ENCODE results near the gene CCDC171. TPM values are rescaled to one million over a fixed set of nuclear protein-coding genes. Genes with fewer than 3 reads are reported as not detected.

The CCDC171 gene
- total RNA-seq, 5 donors from 2014 or later (not counting 1 experiment from before 2014, with no cell fraction given): 0.79 to 1.7 (median 1.4) TPM

DNA sequence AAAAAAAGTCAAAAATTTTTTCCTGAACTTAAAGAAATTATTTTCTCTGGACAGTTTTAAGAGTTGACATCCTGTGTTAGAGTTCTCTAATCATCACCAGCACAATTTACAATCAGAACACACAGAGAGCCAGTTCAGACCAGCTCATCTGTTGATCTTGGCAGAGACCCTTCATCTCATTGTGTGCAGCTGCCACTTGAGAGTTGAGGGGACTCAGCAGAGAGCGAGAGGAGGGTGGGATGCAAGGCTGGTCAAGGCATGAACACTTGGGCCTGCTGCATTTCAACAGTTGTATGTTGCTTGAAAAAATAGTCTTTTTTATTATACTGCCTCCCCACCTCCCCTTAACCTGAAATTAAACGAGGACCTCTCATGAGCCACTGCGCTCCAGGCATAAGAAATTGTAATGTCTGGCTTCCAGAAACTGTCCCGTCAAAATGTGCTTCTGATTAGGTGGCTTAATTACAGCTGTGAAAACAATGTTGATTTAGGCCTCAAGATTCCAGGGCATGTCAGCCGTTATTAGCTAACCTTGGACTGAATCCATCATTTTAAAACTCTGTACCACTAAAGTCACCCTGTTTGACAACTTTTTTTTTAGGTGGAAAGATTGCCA, 383.6 kb downstream of the CCDC171 start:
- no peaks in the 10 kb centered on the region for H3K36me3 Mint-ChIP-seq
- Histone ChIP-seq H3K27ac (ENCODE audit: low read length) (no peak overlapping the region), H3K9me3 (no peaks in the 10 kb centered on the region), H3K4me1 (ENCODE audit: control insufficient read depth in 1 of 2, extremely low read depth in 1 of 2, insufficient read depth in 2 of 2, low read length in 2 of 2) (no peaks in the 10 kb centered on the region), H3K27me3 (replicated peaks in 1 of 2; ENCODE audit: control insufficient read depth in 2 of 2, extremely low read depth in 1 of 2, insufficient read depth in 2 of 2, low read length in 1 of 2) (no peaks in the 10 kb centered on the region), H3K4me3 (ENCODE audit: control insufficient read depth in 1 of 2, extremely low read depth in 1 of 2, low read length in 1 of 2) (no peak overlapping the region), H3K36me3 (ENCODE audit: control insufficient read depth in 2 of 2, extremely low read depth in 1 of 2, insufficient read depth in 1 of 2, low read length in 1 of 2) (no peaks in the 10 kb centered on the region)
- POLR2A ChIA-PET: no interaction called here
- no peak overlapping the region for H3K27ac Mint-ChIP-seq
- no peak for DNase-seq
- no peaks in the 10 kb centered on the region for H3K27me3 Mint-ChIP-seq
- H3K4me1 Mint-ChIP-seq: no peaks in the 10 kb centered on the region
- CTCF ChIA-PET: no interaction called here
- no peak overlapping the region for H3K4me3 Mint-ChIP-seq
- peaks cover 6 to 9% (median 6%) of the 10 kb centered on the region in 3 donors for H3K9me3 Mint-ChIP-seq
- no peak for ATAC-seq (replicated peaks in 1 of 4)
- WGBS (ENCODE audit: insufficient coverage): no CpG with 5 or more reads among the region's 5 CpGs

DNA sequence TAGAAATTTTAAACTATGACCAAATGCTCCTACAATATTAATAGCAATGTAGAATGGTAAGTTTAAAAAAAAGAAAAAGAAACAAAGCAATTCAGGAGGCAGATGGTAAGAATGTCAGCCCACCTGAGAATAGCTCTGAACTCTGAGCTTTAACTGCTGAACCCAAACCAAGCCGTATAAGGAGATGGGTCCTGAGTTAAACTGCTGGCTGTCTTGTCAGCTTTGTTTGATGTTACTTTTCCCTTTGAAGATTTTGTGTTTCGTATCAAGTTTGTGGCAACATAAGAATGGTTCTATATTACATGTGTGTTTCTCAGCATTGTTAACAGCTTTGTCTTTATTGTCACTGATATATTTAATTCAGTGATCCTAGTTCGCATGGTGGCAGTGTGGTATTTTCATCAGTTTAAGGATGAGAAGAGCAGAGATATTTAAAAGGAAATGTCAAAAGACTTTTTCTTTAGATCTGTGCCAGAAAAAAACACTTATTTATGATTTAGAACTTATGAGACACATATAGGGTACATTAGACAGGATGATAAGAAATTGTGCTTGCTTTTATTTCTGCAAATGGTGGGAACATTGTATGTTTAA, 390.1 kb downstream of the CCDC171 start:
- peaks cover 0 to 11% (median 8%) of the 10 kb centered on the region in 3 donors for H3K9me3 Mint-ChIP-seq

DNA sequence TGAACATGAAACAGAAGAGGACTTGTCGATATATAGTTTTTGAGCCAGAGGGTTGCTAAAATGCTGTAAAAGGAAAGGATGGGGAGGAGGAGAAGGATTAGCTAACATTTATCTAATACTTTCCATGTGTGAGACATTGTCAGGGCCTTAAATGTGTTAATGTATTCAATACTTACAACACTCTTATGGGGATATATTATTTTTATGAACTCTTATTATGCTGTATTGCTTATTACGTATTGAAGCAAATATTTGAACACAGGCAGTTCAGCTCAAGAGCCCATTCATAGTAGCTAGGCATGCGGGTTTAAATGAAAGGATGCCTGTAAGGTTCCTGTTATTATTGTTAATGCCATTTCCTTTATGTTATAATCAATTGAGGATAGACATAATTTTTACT, 391.5 kb downstream of the CCDC171 start:
- no peaks in the 10 kb centered on the region for H3K36me3 Mint-ChIP-seq
- no peak overlapping the region for H3K4me3 Mint-ChIP-seq
- Histone ChIP-seq H3K27me3 (replicated peaks in 1 of 2; ENCODE audit: control insufficient read depth in 2 of 2, extremely low read depth in 1 of 2, insufficient read depth in 2 of 2, low read length in 1 of 2) (no peaks in the 10 kb centered on the region), H3K27ac (ENCODE audit: low read length) (no peak overlapping the region), H3K4me1 (ENCODE audit: control insufficient read depth in 1 of 2, extremely low read depth in 1 of 2, insufficient read depth in 2 of 2, low read length in 2 of 2) (no peaks in the 10 kb centered on the region), H3K9me3 (no peaks in the 10 kb centered on the region), H3K4me3 (ENCODE audit: control insufficient read depth in 1 of 2, extremely low read depth in 1 of 2, low read length in 1 of 2) (no peak overlapping the region), H3K36me3 (ENCODE audit: control insufficient read depth in 2 of 2, extremely low read depth in 1 of 2, insufficient read depth in 1 of 2, low read length in 1 of 2) (no peaks in the 10 kb centered on the region)
- CTCF ChIA-PET: no interaction called here
- H3K9me3 Mint-ChIP-seq: peaks cover 0 to 11% (median 8%) of the 10 kb centered on the region in 3 donors
- no peak for DNase-seq
- no peaks in the 10 kb centered on the region for H3K4me1 Mint-ChIP-seq
- no peaks in the 10 kb centered on the region for H3K27me3 Mint-ChIP-seq
- POLR2A ChIA-PET: no interaction called here
- H3K27ac Mint-ChIP-seq: no peak overlapping the region
- no peak for ATAC-seq (replicated peaks in 1 of 4)
- WGBS (ENCODE audit: insufficient coverage): no CpG with 5 or more reads among the region's 3 CpGs

More for the DNA sequence above, 390.1 kb downstream of the CCDC171 start:
- H3K27me3 ChIP-seq (replicated peaks in 1 of 2; ENCODE audit: control insufficient read depth in 2 of 2, extremely low read depth in 1 of 2, insufficient read depth in 2 of 2, low read length in 1 of 2): no peaks in the 10 kb centered on the region
- ChIA-PET POLR2A (no interaction called here), CTCF (no interaction called here)
- ATAC-seq (replicated peaks in 1 of 4) (no peak), DNase-seq (no peak)
- no peaks in the 10 kb centered on the region for H3K9me3 ChIP-seq
- Mint-ChIP-seq H3K36me3 (no peaks in the 10 kb centered on the region), H3K4me3 (no peak overlapping the region), H3K27me3 (no peaks in the 10 kb centered on the region), H3K4me1 (no peaks in the 10 kb centered on the region), H3K27ac (no peak overlapping the region)
- H3K27ac ChIP-seq (ENCODE audit: low read length): no peak overlapping the region
- 0% methylated on average over 1 of the region's 3 CpGs for WGBS (ENCODE audit: insufficient coverage)
- no peaks in the 10 kb centered on the region for H3K4me1 ChIP-seq (ENCODE audit: control insufficient read depth in 1 of 2, extremely low read depth in 1 of 2, insufficient read depth in 2 of 2, low read length in 2 of 2)
- no peaks in the 10 kb centered on the region for H3K36me3 ChIP-seq (ENCODE audit: control insufficient read depth in 2 of 2, extremely low read depth in 1 of 2, insufficient read depth in 1 of 2, low read length in 1 of 2)
- H3K4me3 ChIP-seq (ENCODE audit: control insufficient read depth in 1 of 2, extremely low read depth in 1 of 2, low read length in 1 of 2): no peak overlapping the region

DNA sequence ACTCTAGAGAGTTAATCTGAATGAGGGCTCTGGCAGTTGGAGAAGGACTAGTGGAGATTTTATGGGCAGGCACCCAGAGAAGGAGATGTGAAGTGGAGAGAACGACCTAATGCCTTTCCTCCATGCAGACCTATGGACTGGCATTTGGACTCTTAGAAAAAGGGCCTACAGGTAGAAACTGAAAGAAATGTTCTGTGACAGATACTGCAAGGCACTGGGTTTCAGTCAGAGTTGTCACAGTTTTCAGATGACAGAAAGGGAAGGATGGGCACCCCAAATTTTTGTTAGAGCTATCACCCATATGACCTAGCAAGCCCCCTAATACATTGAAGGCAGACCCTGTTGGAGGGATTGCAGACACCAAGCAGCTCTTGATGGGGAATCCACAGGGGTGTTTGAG, 406.8 kb downstream of the CCDC171 start:
- no peaks in the 10 kb centered on the region for H3K27me3 ChIP-seq (replicated peaks in 1 of 2; ENCODE audit: control insufficient read depth in 2 of 2, extremely low read depth in 1 of 2, insufficient read depth in 2 of 2, low read length in 1 of 2)
- Mint-ChIP-seq H3K4me3 (no peak overlapping the region), H3K27ac (no peak overlapping the region), H3K36me3 (no peaks in the 10 kb centered on the region), H3K9me3 (peaks cover 2 to 5% (median 5%) of the 10 kb centered on the region in 3 donors), H3K27me3 (no peaks in the 10 kb centered on the region), H3K4me1 (no peaks in the 10 kb centered on the region)
- no peak overlapping the region for H3K27ac ChIP-seq (ENCODE audit: low read length)
- ATAC-seq (replicated peaks in 1 of 4): no peak
- DNase-seq: no peak
- no CpG with 5 or more reads among the region's 1 CpG for WGBS (ENCODE audit: insufficient coverage)
- H3K4me1 ChIP-seq (ENCODE audit: control insufficient read depth in 1 of 2, extremely low read depth in 1 of 2, insufficient read depth in 2 of 2, low read length in 2 of 2): no peaks in the 10 kb centered on the region
- CTCF ChIA-PET: no interaction called here
- POLR2A ChIA-PET: no interaction called here
- H3K36me3 ChIP-seq (ENCODE audit: control insufficient read depth in 2 of 2, extremely low read depth in 1 of 2, insufficient read depth in 1 of 2, low read length in 1 of 2): no peaks in the 10 kb centered on the region
- H3K4me3 ChIP-seq (ENCODE audit: control insufficient read depth in 1 of 2, extremely low read depth in 1 of 2, low read length in 1 of 2): no peak overlapping the region
- H3K9me3 ChIP-seq: no peaks in the 10 kb centered on the region

DNA sequence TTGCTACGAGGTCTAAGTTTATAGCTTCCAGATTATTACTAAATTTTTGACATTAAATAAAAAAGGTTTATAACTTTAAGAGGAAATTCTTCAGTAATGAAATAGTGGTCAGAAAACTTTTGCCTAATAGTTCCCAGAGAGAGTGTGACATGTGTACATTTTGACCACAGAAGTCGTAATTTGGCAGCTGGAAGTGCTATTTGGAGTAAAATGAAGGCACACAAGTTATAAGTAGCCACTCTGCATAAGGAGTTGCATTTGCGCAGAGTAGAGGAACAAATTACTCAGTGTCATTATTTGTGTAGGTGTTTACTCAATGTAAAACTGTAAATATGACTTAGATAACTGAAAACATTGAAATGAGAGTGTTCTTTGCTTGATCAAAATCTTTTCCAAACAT, 408.4 kb downstream of the CCDC171 start:
- no peaks in the 10 kb centered on the region for H3K4me1 Mint-ChIP-seq
- ChIA-PET POLR2A (no interaction called here), CTCF (no interaction called here)
- Histone ChIP-seq H3K27me3 (replicated peaks in 1 of 2; ENCODE audit: control insufficient read depth in 2 of 2, extremely low read depth in 1 of 2, insufficient read depth in 2 of 2, low read length in 1 of 2) (no peaks in the 10 kb centered on the region), H3K9me3 (no peaks in the 10 kb centered on the region), H3K4me1 (ENCODE audit: control insufficient read depth in 1 of 2, extremely low read depth in 1 of 2, insufficient read depth in 2 of 2, low read length in 2 of 2) (no peaks in the 10 kb centered on the region), H3K27ac (ENCODE audit: low read length) (no peak overlapping the region), H3K4me3 (ENCODE audit: control insufficient read depth in 1 of 2, extremely low read depth in 1 of 2, low read length in 1 of 2) (no peak overlapping the region), H3K36me3 (ENCODE audit: control insufficient read depth in 2 of 2, extremely low read depth in 1 of 2, insufficient read depth in 1 of 2, low read length in 1 of 2) (no peaks in the 10 kb centered on the region)
- H3K27me3 Mint-ChIP-seq: no peaks in the 10 kb centered on the region
- no peaks in the 10 kb centered on the region for H3K36me3 Mint-ChIP-seq
- WGBS (ENCODE audit: insufficient coverage): no CpG with 5 or more reads among the region's 3 CpGs
- no peak overlapping the region for H3K4me3 Mint-ChIP-seq
- ATAC-seq (replicated peaks in 1 of 4) (no peak), DNase-seq (no peak)
- no peak overlapping the region for H3K27ac Mint-ChIP-seq
- H3K9me3 Mint-ChIP-seq: peaks cover 0 to 3% (median 0%) of the 10 kb centered on the region in 3 donors

DNA sequence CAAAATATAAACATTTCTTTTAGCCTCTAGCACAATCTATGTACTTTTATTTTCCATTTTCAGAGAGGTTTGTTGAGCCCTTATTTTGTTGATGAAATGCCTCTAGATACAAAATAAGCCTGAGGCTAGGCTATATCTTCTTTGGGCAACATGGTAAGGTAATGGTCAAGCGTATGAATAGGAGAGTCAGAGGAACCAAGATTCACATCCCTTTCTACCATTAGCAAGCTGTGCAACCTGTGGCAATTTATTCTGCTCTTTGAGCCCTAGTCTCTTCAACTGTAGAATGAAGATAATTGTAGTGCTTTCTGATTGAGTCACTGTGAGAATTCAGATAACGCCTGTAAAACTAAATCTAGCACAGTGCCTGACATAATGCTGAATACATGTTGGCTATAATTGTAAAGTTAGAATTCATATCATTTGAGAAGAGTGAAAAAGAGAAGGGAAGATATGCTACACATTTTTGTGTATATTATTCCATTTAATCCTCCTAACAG, 412.5 kb downstream of the CCDC171 start:
- Mint-ChIP-seq H3K4me3 (no peak overlapping the region), H3K36me3 (no peaks in the 10 kb centered on the region), H3K27me3 (no peaks in the 10 kb centered on the region), H3K9me3 (peaks cover 0 to 3% (median 0%) of the 10 kb centered on the region in 3 donors), H3K27ac (no peak overlapping the region), H3K4me1 (no peaks in the 10 kb centered on the region)
- Histone ChIP-seq H3K9me3 (no peaks in the 10 kb centered on the region), H3K27ac (ENCODE audit: low read length) (no peak overlapping the region), H3K4me1 (ENCODE audit: control insufficient read depth in 1 of 2, extremely low read depth in 1 of 2, insufficient read depth in 2 of 2, low read length in 2 of 2) (no peaks in the 10 kb centered on the region), H3K36me3 (ENCODE audit: control insufficient read depth in 2 of 2, extremely low read depth in 1 of 2, insufficient read depth in 1 of 2, low read length in 1 of 2) (no peaks in the 10 kb centered on the region), H3K27me3 (replicated peaks in 1 of 2; ENCODE audit: control insufficient read depth in 2 of 2, extremely low read depth in 1 of 2, insufficient read depth in 2 of 2, low read length in 1 of 2) (no peaks in the 10 kb centered on the region), H3K4me3 (ENCODE audit: control insufficient read depth in 1 of 2, extremely low read depth in 1 of 2, low read length in 1 of 2) (no peak overlapping the region)
- POLR2A ChIA-PET: no interaction called here
- no peak for ATAC-seq (replicated peaks in 1 of 4)
- CTCF ChIA-PET: interaction anchor here in 1 of 2 donors (1.0 kb wide), 1 partner anchor 8 kb away, joined by 3 read pairs; no protein-coding TSS in a partner anchor
- WGBS (ENCODE audit: insufficient coverage): no CpG with 5 or more reads among the region's 2 CpGs
- no peak for DNase-seq
